Stimulated activated CD4-positive, alpha-beta T cell treated with anti-CD3 and anti-CD28 coated beads, Interleukin-12 subunit alpha, Interleukin-12 subunit beta, amount 100 ng/mL, for 48 hours (primary cell): ENCODE measurements around the gene TBC1D24.

Experiments used
- DNase-seq, 3 donors: peaks; one replicate each; pipeline ENCODE4 v3.0.0-alpha.2; 2020; ENCODE audit warnings: low read depth in 2 of 3, low spot score in 1 of 3

The TBC1D24 gene

DNA sequence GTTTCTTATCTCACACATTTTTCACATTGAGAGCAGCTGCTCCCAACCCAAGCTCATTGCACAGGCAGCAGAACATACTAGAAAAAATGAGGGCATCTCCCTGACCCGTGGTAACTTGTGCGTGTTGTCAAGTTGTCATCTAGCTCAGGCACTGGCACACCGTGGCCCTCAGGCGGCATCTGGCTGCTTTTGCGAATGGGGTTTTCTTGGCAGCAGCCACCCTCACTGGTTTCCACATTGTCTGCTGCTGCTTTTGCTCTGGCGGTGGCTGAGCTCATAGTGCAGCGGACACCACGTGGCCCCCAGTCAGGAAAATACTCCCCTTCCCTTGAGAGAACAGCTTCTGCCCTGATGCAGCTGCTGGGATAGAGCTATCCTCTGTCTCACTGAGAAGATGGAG is 24.4 kb upstream of the TBC1D24 start:
- DNase-seq: no peak

- DNase-seq: no peak
These were observed 23.9 kb upstream of the TBC1D24 start for GRCh38 chr16:2450975-2451381.

DNA sequence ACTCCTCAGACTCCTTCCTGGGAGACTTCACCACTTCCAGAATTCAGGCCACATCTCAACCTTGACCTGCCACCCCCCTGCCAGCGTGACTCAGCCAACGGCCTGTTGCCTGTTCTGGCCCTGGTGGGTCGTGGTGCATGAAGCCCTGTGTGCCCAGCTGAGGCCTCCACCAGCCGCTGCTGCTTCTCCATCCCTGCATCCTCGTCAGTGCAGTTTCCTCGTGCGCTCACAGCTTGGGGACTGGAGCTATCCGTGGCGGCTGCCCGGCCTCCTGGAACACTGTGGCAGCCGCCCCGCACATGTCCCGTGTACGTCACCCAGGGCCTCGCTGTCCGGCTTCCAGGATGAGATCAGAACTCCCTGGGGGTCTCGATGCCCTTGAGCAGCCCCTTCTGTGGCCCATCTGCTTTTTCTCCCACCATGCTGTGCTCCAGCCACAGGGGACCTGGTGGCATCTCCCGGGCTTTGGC is 23.0 kb upstream of the TBC1D24 start:
- no peak for DNase-seq

GRCh38 chr16:2452650-2453049 is 22.3 kb upstream of the TBC1D24 start:
- DNase-seq: no peak

GRCh38 chr16:2455081-2455845 is 19.7 kb upstream of the TBC1D24 start:
- DNase-seq: no peak

- no peak for DNase-seq
These were observed 18.3 kb upstream of the TBC1D24 start for GRCh38 chr16:2456551-2457153.

DNA sequence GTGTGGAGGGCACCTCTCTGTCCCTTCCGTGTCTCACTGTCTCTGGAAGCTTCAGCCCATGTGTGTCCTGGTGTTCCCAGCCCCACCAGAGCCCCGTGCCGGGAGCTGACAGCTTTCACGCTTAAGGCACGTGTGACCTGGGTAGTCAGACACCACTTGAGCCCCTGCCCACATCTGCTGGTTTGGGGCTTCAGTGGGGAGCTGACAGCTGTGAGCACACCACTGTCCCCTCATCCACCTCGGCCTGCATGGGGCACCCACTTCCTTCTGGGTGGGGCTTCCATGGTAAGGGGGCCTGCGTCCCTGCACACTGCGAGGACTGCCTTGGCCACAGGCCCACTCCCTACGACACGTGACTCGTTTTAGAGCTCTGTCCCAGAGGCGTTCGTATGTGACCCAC is 17.7 kb upstream of the TBC1D24 start:
- DNase-seq: no peak

GRCh38 chr16:2457946-2458345 is 17.0 kb upstream of the TBC1D24 start:
- no peak for DNase-seq

- DNase-seq: no peak
These were observed 15.9 kb upstream of the TBC1D24 start for GRCh38 chr16:2458887-2459646.

DNA sequence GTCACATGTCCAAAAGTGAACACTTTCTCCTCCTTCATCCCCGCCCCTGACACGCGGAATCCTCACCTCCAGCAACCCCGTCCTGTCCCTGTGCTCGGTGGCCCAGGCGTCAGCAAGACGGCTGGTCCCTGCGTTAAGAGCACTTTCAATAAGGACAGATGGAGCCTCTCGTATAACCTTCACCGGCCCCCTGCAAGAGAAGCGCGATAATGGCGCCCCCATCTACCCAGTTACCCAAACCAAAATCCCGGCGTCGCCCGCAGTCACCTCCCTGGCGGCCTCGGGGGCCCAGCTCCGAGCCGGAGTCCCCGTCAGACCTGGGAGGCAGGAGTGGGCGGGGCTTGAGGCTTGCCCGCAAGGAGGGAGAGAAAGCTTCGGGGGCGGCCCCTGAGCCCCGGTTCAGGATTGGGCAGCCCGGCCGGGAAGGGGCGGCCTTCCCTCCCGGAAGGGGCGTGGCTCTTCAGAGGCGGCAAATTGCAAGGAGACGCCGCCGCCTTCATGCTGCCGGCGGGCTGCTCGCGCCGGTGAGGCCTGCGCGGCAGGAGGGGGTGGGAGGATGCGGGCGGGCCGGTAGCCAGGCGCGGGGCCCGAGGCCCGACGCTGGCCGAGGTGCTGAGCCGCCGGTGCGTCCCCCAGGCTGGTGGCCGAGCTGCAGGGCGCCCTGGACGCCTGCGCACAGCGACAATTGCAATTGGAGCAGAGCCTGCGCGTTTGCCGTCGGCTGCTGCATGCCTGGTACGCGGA is 15.1 kb upstream of the TBC1D24 start, which contains the start of gene TEDC2:
TEDC2 (plus strand) TSS at position 463 of the 744 bp plus-strand sequence; CDS start at position 499, 36 bp downstream.
- DNase-seq: peak; percentile 94 to 98 (median 94)

DNA sequence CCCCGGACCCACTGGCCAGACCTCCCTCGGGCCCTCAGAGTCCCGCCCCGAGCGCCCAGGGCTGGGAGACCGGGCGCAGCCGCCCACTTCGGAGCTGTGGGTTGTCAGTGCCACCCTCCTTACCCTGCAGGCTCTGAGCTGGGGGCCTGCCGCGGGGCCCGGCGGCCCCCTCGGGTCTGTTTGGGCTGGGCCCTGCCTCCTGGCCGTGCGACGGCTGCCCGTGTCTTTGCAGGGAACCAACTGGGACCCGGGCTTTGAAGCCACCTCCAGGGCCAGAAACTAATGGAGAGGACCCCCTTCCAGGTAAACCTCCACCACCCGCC is 14.6 kb upstream of the TBC1D24 start:
- DNase-seq: no peak

- no peak for DNase-seq
These were observed 14.0 kb upstream of the TBC1D24 start for GRCh38 chr16:2460916-2461315.

DNA sequence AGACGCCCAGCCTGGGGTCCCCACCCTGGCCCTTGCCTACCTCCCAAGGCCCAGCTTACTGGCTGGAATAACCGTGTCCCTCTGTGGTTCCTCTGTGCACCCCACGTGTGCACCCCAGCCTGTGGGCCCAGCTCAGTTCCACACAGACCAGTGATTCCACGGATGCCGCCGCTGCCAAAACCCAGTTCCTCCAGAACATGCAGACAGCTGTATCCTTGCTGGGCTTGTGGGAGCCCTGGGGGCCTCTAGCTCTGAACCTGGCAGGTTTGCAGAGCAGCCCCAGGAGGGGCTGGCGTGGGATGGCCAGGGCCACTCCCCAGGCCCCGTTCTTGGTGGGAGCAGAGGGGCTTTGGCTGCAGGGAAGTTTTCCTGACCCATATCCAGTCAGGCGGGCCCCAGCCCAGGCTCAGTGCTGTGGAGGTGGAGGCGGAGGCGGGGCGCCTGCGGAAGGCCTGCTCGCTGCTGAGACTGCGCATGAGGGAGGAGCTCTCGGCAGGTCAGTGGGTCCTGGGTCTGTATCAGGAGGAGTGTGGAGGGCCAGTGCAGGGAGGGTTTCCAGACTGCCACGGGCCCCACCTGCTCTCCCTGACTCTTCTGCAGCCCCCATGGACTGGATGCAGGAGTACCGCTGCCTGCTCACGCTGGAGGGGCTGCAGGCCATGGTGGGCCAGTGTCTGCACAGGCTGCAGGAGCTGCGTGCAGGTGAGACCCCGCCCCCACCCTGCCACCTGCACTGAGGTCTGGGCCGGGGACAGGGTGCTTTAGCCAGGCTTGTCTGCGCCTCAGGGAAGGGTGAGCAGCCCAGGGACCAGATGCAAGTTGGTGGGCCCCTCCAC is 12.7 kb upstream of the TBC1D24 start:
- no peak for DNase-seq

DNA sequence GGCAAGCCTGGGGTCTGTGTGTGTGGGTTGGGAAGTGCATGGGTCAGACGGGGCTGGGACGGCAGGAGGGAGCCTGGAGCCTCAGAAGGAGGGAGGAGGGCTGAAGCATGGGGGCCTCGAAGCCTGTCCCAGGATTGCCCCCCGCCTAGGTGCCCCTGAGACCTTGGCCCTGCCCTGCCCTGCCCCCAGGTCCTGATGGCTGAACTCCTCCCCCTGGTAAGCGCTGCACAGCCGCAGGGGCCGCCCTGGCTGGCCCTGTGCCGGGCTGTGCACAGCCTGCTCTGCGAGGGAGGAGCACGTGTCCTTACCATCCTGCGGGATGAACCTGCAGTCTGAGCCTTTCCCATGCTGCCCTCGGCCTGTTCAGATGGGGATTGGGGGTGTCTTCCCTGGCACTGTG is 10.6 kb upstream of the TBC1D24 start:
- DNase-seq: no peak

GRCh38 chr16:2465653-2466415 is 9.1 kb upstream of the TBC1D24 start:
- DNase-seq: no peak

DNA sequence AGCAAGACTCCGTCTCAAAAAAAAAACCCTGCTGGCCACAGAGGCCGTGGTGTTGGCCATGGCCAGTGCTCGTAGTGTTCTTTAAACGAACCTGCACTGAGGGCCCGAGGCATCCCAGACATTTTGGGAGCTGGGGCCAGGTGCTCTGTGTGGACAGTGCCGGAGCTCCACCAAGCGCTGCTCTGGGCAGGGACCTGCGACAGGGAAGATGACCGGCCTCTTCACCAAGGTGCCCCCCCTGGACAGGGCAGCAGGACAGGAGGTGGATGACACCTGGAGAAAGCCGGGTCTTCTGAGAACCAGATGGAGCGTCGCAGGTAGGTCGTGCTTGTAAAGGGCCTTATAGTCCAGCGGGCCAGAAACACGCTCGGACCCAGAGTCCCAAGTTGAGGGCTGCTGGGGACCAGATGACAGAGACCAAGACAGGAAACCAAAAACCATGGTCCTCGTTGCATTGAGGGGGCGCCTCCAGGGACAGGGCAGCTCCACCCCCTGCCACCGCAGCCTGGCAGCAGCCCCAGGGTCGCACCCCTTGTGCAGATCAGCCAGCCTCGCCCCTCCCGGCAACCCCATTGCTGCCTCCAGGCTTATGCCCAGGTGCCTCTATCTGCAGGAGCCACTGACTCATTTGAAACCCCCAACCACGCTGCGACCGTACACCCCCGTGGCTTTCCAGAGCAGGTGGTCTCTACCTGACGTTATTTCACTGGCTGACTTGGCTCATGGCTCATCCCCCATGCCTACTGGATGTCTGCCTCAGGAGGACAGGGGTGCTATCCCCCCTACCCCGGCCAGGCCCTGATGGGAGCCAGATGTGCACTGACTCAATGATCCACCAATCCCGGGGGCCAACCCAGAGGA is 8.0 kb upstream of the TBC1D24 start:
- no peak for DNase-seq

DNA sequence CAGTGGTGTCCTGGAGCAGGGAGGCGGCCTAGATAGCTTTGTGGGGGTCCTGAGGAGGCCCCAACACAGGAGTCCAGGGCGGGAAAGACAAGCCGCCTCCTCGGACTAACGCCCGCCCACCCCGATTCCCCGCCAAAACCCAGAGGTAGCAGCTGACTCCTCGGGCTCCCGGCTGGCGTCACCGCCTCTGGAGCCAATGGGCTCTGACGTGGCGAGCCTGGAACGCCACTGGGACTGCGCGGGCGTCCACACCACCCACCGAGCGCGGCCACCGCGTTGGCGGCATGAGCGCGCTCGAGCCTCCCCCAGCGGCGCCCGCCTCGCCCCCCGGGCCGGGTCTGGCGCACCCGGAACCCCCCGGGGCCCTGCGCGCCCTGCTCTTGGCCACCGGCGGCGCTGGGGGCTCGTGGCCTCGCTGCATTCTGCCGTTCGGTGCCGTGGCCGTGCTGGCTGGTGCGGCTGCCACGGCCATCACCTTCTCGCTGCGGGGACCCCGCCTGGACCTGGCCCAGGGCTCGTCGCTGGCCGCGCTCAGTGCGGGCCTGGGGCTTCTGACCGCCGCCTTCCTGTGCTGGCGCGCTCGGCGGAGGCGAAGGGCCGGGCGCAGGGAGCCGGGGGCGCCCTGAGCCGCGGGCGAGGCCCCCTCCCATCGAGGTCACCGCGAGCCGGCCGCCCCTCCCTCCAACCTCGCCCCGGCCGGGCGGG is 7.2 kb upstream of the TBC1D24 start:
- DNase-seq: no peak

DNA sequence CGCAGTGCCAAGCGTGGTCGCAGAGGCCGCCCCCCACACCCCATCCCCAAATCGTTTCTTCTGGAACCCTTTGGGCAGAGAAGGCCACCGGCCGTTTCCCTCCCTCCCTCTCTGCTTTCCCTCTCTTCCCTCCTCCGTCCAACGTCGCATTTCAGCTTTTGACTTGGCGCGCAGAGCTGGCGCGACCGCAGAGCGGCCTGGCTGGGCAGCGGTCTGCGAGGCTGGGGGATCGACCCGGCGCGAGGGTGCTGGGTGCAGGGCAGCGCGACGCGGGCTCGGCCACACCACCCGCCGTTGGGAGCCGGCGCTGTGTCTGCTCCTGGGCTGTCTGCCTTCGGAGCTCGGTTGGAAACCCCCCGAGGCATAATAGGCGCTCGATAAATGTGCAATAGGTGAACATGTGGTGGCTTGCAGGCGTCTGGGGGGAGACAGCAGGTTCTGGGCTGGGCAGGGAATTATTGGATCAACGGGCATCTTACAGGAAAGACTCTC is 6.6 kb upstream of the TBC1D24 start:
- DNase-seq: no peak
